Skin of body (tissue), 2 donors: ENCODE results near the gene AKAP13. TPM values are rescaled to one million over a fixed set of nuclear protein-coding genes. Genes with fewer than 3 reads are reported as not detected.
"Not testable (repeated sequence)": the region's sequence is repeated elsewhere in the genome, so short reads cannot be mapped to it uniquely, and the experiment has no call there.

Source experiments
- DNase-seq: peaks from one replicate; lab custom pipeline; 2025; lab: John Stamatoyannopoulos, UW
- total RNA-seq: library from RNA; depleted of rRNA; stranded (reverse); fragments of >200 nt; gene quantifications from one replicate; pipeline ENCODE4 v1.2.3, GENCODE V29; 2014

AKAP13 gene
- total RNA-seq, 1 donor from 2014 or later = 160 TPM

DNA sequence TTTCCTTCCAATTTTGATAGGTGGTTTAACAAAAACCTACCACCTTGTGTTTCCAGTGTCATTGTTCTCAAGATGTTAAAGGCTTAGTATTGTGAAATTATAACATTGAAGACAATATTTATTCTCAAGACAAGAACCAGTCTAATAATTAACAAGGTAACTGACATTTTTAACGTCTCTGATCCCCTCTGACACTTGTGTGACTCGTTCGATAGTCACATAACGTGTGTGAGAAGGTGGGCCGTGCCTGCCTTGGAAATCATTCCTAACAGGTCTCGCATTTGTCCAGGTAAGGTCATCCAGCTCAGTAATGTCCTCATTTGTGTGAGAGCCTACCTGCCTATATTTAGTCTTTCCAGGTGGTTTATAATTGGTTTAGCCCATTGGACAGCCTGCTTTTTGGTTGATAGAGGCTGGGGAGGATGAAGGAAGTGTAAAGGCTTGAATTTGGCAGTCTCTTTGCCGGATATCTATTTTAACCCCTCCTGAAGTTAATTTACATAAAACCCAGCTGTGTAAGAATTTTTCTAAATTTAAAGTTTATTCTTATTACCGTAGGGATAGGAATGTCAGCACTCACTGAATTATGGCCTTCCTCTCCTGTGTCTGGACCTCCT, 94.4 kb downstream of the AKAP13 start:
- DNase-seq = no peak

DNA sequence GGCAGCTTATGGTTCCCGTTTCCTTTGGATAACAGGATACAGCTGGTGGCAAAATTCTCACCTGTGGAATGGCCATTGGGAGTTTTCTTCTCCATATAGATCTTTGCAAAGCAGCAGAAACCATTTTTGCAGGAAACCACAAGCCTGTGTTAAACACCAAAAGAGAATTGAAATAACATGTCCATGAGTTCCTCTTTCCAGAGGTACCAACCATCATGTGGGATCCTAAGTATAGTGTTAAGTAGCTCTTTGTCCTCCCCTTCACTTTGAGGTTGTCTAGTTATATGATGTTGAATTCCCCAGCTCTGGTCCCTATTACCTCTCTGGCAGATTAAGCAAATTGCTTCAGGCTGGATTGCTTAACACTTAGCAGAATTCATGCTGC, 94.9 kb downstream of the AKAP13 start:
- DNase-seq = peak; percentile 11

DNA sequence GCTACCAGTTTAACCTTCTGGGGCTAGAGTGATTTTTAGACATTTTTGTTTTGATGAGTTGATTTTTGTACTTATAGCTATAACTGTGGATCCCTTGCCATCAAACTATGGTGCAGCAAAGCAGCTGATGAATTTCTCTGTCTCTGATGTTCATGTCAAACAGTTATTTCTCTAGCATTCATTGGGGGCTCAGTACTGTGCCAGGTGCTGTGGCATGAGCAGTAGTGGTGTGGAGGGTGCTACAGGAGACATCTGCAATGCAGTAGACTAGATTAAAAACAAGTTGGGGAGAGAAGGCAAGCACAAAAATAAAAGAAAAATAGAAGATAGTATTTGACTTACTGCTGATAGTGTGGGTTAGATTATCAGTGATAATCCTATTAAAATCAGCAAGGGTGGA, 95.3 kb downstream of the AKAP13 start:
- no peak for DNase-seq

DNA sequence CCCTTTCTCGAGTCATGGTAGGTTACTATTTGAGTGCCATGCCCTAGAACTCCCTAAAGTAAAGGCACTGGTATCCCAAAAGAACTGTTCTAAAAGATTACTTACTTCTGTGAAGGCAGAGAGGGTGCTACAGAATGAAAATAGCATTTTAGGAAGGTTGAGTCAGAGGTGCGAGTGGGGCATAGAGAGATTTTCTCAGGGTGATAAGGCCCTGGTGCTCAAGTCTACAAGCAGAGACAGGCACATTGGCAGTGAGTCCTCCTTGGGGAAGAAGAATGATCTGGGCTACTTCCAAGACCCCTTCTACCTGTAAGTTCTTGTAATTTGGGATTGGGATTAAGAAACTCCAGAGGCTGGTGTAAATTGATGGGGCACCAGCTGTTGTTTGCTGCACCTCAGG, 96.7 kb downstream of the AKAP13 start:
- DNase-seq = no peak

DNA sequence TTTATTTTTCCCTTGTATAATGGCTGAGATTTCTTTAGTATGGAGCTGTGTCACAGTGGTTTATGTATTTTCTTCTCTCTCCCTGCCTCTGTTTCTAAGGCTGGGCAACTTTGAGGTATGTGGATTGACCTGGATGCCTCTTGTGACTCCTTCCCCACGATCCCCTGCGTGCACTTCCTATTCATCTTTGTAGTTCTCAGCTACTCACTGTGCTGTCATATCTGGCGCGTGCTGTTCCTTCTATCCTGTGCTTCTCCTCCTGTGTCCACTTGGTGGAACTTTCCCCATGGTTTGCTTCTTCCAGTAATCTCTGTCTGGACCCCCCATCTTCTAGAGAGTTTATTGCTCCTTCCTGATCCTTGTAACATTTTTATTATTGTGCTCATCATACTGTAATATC, 97.3 kb downstream of the AKAP13 start:
- DNase-seq = no peak

DNA sequence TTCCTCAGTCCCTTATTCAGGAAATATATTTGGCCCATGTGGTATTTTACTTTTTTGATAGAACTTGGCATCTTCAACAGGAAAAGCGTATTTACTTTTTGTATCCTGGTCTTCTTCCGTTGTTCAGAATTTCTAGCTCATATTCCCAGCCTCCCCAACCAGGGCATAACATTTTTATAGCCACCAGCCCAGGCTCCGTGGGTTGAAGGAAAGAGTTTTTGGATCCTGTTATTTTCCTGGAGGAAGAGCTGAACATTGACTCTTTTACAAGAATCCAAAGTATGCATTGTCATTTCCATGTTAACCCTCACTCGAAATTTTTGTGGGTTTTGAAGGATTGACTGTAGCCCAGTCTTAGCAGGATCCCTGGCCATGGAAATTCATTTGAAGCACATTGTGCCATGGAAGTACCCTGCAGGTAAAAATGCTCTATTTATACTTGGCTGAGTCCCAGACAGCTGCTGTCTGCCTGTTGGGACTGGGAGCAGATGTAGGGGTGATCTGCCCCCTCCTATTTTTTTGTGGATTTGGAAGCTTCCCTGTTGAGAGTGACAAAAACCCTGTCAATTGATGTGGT, 98.8 kb downstream of the AKAP13 start:
- DNase-seq = peak; percentile 67

DNA sequence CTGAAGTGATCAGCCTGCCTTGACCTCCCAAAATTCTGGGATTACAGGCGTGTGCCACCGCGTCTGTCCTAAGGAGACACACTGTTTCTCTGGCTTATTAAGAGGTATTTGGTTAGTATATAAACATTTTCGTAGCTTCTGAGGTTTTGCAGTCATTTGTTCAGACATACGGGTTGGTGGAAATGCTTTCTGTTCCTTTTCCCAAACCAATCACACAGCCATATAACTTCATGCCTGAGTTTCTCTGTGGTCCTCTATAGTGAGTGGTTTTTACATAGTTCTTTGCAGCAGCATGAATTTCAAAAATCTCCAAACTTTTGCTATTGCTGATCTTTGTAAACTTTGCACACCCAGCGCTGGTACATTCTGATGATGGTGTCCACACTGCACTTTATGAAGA, 100.5 kb downstream of the AKAP13 start:
- DNase-seq = no peak

DNA sequence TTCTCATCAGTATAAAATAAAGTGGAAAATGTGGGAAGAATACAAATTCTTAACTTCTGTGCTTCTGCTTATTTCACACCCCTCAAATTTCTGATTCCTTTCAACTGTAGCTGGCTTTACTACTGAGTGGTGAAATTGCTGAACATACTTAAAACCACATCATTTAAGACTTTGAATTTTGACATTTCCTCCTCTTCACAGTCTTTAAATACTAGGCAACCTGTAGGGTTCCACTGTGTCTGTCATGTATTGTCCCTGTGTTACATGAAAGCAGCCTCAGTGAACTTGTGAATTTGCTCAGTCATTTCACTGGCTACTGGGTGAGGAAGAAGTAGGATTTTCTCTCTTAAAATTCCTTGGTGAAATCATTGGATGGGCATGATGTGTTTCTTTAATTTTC, 101.1 kb downstream of the AKAP13 start:
- DNase-seq = not testable (repeated sequence)

DNA sequence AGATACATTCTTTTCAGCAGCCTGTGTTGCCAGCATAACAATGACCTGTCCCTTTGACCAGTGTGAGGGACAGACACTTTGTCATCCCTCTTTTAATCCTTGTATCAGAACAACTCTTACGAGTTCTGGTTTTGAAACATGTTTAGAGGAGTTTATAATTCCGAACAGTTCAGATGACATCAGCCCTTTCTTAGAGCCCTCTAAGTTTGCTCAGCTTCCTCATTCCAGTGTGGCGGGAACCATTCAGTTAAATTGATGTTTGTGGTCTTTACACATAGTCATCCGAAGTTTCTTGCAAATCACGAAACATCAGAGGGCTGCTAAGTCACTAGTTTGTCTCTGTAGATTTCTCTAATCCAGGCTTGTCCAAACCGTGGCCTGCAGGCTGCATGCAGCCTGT, 102.5 kb downstream of the AKAP13 start:
- peak; percentile 32 for DNase-seq

DNA sequence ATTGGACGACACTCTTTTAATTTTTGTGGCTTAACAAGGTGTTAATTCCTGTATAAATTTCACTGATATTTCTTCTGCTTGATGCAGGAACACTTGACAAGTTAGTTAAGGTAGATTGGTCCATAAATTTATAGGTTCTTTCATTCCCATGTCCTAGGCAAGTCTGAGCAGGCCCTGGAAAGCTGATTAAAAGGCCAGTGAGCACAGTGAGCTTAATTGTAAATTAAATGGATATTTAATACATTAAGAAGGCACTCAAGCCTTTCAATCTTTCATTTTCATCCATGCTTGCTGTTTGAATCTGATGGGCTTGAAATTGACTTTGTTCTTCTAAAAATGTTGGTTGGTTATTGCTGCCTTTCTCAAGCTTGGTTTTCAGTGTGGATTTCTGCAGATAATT, 103.6 kb downstream of the AKAP13 start:
- not testable (repeated sequence) for DNase-seq

DNA sequence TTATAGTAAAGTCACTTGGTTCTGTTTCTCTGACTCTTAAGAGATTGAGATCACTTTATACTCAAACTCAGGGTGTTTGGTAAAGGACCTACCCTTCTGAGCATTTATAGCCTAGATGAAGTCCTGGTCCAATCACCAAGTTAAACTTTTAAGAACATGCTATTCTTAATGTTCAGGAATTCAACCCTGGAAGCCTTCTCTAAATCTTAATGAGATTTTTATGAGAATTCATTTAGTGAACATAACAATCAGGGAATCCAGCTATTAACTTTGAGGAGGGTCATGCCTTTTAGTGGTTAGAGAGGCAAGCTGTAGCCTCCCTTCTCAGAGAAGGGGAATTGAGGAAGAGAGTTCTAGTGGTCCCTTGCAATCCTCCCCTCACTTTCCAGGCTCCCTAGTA, 104.5 kb downstream of the AKAP13 start:
- not testable (repeated sequence) for DNase-seq

DNA sequence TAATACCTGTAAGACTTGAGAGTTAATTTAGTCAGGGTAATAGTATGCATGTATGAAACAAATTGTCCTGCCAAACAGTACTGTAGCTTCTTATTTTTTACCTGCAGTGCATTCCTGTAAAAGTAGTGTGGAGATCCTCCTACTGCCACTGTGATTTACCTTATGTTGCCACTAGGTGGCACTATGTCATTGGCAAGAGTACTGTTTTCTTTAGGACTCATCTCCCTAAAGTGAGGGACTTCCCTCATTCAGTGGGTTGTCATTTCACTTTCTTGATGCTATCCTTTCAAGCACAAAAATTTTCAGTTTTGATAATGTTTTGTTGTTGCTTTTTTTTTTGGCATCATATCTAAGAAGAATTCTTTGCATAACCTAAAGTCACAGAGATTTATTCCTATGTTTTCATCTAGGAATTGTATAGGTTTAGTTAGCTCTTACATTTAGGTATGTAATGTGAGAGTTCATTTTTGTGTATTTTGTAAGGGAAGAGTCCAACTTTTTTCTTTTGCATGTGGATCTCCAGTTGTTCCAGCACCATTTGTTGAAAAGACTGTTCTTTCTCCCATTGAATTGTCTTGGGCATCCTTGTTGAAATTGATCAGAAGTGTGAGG, 105.7 kb downstream of the AKAP13 start:
- DNase-seq = peak; percentile 67

DNA sequence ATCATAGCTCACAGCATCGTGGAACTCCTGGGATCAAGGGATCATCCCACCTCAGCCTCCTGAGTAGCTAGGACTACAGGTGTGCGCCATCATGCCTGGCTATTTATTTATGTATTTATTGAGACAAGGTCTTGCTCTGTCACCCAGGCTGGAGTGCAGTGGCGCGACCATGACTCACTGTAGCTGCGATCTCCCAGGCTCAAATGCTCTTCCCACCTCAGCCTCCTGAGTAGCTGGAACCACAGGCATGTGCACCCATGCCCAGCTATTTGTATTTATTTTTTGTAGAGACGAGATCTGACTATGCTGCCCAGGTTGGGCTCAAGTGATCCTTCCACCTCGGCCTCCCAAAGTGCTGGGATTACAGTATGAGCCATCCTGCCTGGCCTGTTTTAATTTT, 107.4 kb downstream of the AKAP13 start:
- DNase-seq = not testable (repeated sequence)

DNA sequence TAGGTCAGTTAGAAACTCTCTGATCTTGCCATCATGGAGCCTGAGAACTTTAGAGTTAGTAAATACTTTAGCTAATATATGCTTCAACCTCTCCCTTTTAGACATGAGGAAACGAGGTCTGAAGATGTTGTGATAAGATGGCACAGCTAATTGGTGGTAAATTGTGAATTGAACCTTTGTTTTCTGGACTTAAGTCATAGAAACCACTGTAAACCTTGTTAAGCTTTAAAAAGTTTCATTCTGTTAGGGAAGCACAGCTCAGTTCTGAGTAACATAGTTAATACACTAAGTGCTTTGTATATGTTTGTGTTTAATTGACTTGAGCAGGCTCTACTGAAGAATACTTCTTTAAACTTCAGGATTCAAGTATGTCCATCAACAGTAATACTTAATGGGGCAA, 108.6 kb downstream of the AKAP13 start:
- DNase-seq = no peak

DNA sequence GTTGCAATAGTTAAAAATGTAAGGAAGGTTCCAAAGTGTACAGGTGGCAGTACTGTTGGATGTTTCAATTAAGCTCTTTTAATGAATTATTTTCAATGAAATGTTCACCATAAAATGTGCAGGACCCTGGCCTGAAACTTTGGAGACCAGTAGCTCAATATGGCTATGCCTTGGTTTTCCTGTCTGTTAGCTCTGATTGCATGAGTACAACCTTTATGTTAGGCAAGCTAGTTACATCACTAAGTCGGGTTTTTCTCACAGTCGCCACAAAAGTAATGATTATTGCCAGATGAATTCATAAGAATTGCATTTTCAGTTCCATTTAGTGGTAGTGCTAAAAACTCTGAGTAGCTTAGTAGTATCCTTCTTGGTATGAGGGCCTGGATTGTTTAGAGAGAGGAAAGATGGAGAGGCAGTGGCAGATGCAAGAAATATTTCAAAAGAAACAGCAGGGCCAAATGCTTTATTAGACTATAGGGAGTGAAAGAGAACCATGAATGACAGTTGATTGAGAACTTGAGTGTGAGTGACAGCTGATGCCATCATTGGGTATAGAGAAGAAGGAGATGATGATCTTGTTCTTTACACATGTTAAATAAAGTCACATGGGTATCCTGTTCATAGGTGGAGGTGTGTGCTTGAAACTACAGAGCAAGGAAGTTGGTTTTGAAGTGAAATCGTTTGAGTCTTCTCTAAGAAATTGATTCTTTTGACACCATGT, 109.5 kb downstream of the AKAP13 start:
- no peak for DNase-seq

DNA sequence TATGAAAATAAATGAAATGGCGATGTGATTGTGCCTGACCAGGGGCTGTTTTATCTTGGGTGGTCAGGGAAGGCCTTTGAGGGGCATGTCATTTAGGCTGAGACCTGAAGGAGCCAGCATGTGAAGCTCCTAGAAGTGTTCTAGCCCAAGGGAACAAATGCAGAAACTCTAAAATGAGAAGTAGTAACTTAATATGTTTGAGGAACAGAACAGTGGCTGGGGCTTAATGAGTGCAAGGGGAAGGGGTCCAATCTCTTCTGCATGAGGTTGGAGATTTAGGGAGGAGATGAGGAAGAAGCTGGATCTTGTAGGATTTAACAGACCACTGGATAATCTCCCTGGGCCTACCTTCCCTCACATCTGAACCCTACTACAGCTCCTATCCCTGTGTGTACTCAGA, 110.5 kb downstream of the AKAP13 start:
- DNase-seq = no peak

DNA sequence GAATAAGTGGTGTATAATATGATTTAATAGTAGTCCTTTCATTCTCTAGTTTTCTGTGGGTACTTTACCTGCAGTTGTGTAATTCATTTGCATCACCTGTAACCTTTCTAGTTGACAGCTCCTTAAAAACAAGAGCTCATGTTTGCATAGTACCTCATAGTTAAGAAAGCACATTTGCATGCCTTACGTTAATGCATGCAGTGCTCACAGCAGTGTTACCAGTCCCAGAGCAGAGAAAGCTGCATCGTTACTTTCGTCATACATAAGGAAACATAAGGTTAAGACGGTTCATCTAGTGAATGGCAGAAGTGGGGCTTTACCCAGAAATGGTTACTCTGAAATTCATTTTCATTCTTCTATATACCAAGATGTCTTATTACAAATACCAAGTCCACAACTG, 111.3 kb downstream of the AKAP13 start:
- no peak for DNase-seq

DNA sequence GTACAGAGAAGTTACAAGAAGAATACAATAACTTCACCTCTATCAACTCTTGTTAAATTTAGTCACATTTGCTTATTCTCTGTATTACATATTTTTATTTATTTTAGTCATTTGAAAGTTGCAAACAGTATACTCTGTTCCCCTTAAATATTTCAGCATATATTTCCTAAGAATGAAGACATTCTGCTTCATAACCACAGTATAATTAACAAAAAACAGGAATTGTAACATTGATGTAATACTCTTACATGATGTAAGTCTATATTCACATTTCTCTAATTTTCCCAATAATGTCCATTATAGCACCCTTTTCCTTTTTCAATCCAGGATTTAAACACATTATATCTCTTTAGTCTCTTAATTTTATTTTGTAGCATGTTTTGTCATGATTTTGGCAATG, 112.0 kb downstream of the AKAP13 start:
- DNase-seq = no peak

DNA sequence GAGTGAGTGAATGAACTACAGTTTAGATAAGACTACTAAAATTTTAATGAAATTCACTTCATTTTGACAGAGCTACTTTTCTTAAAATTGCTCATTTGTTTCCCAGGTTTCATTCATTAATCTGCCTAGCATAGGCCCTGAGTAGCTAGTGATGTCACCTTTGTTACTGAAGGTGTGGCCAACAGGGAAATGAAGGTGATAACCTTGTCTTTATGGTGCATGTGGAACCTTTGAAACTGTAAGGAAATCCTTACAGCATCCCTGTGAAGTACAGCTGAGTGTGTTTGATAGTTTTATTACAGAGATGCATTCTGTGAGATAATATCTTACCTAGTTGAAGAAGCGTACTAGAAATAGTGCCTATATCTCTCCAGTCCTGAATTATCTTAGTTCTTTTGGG, 112.9 kb downstream of the AKAP13 start:
- DNase-seq = no peak

DNA sequence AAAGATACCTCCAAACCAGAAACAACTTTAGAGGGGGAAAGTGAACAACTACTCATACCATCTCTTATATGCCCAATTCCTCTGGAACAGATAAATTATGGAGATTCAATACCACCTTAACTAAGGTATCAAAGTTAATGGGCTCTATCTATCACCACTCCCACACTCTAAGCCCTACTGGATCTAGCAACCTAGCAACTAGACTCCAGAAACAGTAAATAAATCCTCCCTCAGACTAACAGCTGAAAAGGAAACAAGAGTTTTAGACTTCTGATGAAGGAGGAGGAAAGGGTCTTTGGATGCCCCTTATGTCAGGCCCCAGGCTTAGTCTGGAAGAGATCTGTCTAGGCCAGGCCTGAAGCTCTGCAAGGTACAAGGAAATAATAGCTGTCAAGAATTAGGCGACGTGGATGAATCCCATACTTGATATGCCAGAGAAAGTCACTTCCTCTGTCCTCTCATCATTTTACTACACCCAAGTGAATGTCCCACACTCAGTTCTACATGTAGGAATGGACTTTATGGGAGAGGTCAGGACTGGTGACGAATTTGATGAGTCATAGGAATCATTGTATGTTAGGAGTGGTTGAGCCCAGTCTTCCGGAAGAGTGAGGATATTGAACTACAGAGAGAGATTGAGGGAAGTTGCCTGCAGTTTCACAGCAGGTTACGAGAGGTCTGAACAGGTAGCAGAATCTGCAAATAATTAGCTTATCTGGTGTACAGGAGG, 113.8 kb downstream of the AKAP13 start:
- DNase-seq = no peak

DNA sequence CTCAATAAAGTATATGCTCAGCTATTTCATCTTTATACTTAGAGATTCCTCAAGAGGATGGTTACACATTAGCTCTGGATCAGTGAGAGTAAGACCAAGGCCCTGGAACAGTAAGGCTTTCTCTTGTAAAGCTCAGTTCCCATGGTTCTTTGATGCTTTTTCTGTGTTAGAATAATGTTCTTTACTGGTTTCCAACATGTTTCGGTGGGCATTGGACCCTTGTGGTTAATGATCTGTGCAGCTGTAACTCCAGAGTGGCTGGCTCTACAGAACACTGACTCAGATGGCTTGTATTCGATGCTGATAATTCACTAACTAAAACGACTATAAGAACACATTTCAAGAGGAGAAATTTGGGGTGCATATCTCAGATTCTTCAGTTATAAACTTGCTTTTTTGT, 114.7 kb downstream of the AKAP13 start:
- no peak for DNase-seq

DNA sequence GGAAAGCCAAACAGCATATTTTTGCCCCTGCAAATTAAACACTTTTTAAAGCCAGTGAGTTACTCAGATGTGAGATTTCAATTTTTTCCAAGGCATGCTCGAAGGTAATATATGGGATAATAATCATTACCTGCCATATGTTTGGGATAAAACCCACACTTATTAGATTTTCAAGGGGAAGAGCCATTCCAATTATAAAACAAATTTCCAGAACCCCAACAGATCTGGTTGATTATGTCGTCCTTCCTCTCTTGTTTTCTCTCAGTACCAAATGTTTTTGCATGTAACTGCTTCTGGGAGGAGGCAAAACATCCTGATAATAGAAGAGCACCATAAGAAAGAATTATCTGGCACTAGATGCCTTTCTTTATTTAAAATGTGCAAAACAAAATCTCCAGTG, 115.1 kb downstream of the AKAP13 start:
- DNase-seq = no peak
